Measurements from ENCODE around the gene SSX2IP. TPM values are rescaled to one million over a fixed set of nuclear protein-coding genes. Genes with fewer than 3 reads are reported as not detected.

The SSX2IP gene
- total RNA-seq, 2 experiments from 2014 or later = 15.5 to 16.0 TPM

Other genes with a start within 250 kb of the SSX2IP start
- 10 to 100 TPM; 41.6 to 44.1 TPM for gene RPF1, start 211.2 kb downstream of the SSX2IP start, total RNA-seq
- 1 to 10 TPM; 3.3 to 3.4 TPM for gene SPATA1, start 184.1 kb downstream of the SSX2IP start, total RNA-seq
- gene GNG5, start 183.9 kb downstream of the SSX2IP start, total RNA-seq = 100 to 1,000 TPM in 1 of 2 experiments, 10 to 100 TPM in 1; 99.0 to 106 TPM
- 10 to 100 TPM; 12.3 to 12.7 TPM for gene CTBS, start 116.0 kb downstream of the SSX2IP start, total RNA-seq
- gene LPAR3, start 202.7 kb upstream of the SSX2IP start, total RNA-seq = under 1 TPM; 0.74 to 0.94 TPM

Data from activated CD8-positive, alpha-beta T cell treated with anti-CD3 and anti-CD28 coated beads, Interleukin-2, amount 10 ng/mL, durations not matched to agents 7 days and 5 days (primary cell).